Brain microvascular endothelial cell (primary cell): Measurements from ENCODE around the gene BTBD9.

Experiments used
- DNase-seq: peaks from one replicate; pipeline ENCODE4 v3.0.0-alpha.2; 2020
- H3K27ac ChIP-seq: fragments of 250-450 bp; sonication (Bioruptor Pico); 2 replicates; pipeline ENCODE4 v1.5.1; 2020; ENCODE audit warnings: mild to moderate bottlenecking, moderate library complexity
- H3K27me3 ChIP-seq: fragments of 250-450 bp; sonication (Bioruptor Pico); replicated peaks from 2 replicates; pipeline ENCODE4 v1.5.1; 2020; ENCODE audit warnings: mild to moderate bottlenecking
- H3K36me3 ChIP-seq: fragments of 250-450 bp; sonication (Bioruptor Pico); replicated peaks from 2 replicates; pipeline ENCODE4 v1.5.1; 2020; ENCODE audit warnings: mild to moderate bottlenecking
- H3K4me3 ChIP-seq: 2 replicates; pipeline ENCODE4 v1.5.1; 2011; ENCODE audit warnings: low read depth, mild to moderate bottlenecking, control low read depth, low read length, moderate library complexity
- CTCF ChIP-seq: IDR thresholded peaks from 2 replicates; pipeline ENCODE4 v1.5.1; 2011; ENCODE audit warnings: low read depth, mild to moderate bottlenecking, moderate library complexity, low read length, control low read depth, inconsistent platforms; ENCODE audit errors: missing control alignments
- in situ Hi-C: cut with HindIII; loops from 2 replicates; pipeline ENCODE4 v1.10.0; 2017; ENCODE audit warnings: low sequenced_read_pairs, low pct_ligation_motif_present

BTBD9 gene

GRCh38 chr6:38524436-38525145 is 115.1 kb downstream of the BTBD9 start:
- Histone ChIP-seq H3K27ac (no peak overlapping the region), H3K36me3 (no peaks in the 10 kb centered on the region), H3K27me3 (no peaks in the 10 kb centered on the region), H3K4me3 (no peak overlapping the region)
- TF ChIP-seq CTCF = no peak
- in situ Hi-C loops = no loop called here
- DNase-seq = peak; percentile 29

GRCh38 chr6:38522322-38522721 is 117.4 kb downstream of the BTBD9 start:
- H3K27me3 ChIP-seq = no peaks in the 10 kb centered on the region
- DNase-seq = peak; percentile 33
- no peak for TF ChIP-seq CTCF
- H3K36me3 ChIP-seq = no peaks in the 10 kb centered on the region
- in situ Hi-C loops = no loop called here
- H3K27ac ChIP-seq = no peak overlapping the region
- H3K4me3 ChIP-seq = no peak overlapping the region

- Histone ChIP-seq H3K27me3 (no peaks in the 10 kb centered on the region), H3K4me3 (no peak overlapping the region), H3K27ac (no peak overlapping the region), H3K36me3 (no peaks in the 10 kb centered on the region)
- DNase-seq = no peak
- in situ Hi-C loops = no loop called here
- TF ChIP-seq CTCF = no peak
Measured at GRCh38 chr6:38518511-38519304, 121.0 kb downstream of the BTBD9 start.

- H3K27ac ChIP-seq = no peak overlapping the region
- no peaks in the 10 kb centered on the region for H3K36me3 ChIP-seq
- in situ Hi-C loops = no loop called here
- H3K27me3 ChIP-seq = no peaks in the 10 kb centered on the region
- TF ChIP-seq CTCF = no peak
- peak; percentile 15 for DNase-seq
- H3K4me3 ChIP-seq = no peak overlapping the region
Measured at GRCh38 chr6:38517005-38517404, 122.7 kb downstream of the BTBD9 start.

GRCh38 chr6:38514399-38514798 is 125.3 kb downstream of the BTBD9 start:
- in situ Hi-C loops = no loop called here
- TF ChIP-seq CTCF = no peak
- no peak overlapping the region for H3K27ac ChIP-seq
- no peaks in the 10 kb centered on the region for H3K27me3 ChIP-seq
- H3K36me3 ChIP-seq = no peaks in the 10 kb centered on the region
- H3K4me3 ChIP-seq = no peak overlapping the region
- no peak for DNase-seq

GRCh38 chr6:38512211-38512610 is 127.5 kb downstream of the BTBD9 start:
- Histone ChIP-seq H3K27ac (no peak overlapping the region), H3K4me3 (no peak overlapping the region), H3K27me3 (no peaks in the 10 kb centered on the region), H3K36me3 (no peaks in the 10 kb centered on the region)
- in situ Hi-C loops = no loop called here
- DNase-seq = no peak
- TF ChIP-seq CTCF = no peak
